ENCODE data around the gene MAPRE3. TPM values are rescaled to one million over a fixed set of nuclear protein-coding genes. Genes with fewer than 3 reads are reported as not detected.

MAPRE3 gene
- total and polyA plus RNA-seq, 3 experiments from 2014 or later: 2.0 to 3.0 (median 2.4) TPM

DNA sequence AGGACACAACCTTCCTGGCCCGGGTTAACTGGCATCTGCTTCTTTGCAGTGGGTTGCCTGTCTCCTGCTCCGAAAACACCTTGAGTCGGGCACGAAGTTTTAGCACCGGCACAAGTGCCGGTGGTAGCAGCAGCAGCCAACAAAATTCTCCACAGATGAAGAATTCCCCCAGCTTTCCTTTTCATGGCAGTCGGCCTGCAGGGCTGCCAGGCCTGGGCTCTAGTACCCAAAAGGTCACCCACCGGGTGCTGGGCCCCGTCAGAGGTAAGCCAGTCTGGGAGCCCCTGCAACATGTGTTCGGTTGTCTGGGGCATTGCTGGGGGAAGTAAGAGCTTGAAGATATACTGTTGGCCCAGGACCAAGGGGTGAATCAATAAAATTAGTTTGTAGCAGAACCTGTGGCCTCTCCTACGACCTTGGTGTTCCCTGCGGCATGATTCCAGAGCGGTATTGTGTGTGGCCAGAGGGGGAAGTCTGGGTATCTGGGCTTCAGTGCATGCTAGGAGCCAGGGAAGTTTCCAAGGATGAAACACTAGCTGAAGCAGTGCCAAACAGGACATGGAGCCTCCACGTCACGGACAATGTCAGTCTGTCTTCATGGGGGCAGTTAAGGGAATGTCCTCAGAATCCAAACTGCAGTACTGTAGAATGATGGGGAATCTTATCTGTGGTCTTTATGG lies 88.8 kb downstream of the MAPRE3 start:
- Mint-ChIP-seq H3K9me3 (no peaks in the 10 kb centered on the region), H3K4me3 (no peak overlapping the region), H3K27me3 (peaks cover 0 to 2% of the 10 kb centered on the region in 2 donors), H3K36me3 (peaks cover 0 to 62% (median 9%) of the 10 kb centered on the region in 3 donors), H3K27ac (peak overlapping the region in 2 of 8 donors; percentile 17 to 42), H3K4me1 (peaks cover 2 to 12% (median 11%) of the 10 kb centered on the region in 3 donors)
- DNase-seq: no peak
- Histone ChIP-seq H3K36me3 (ENCODE audit: insufficient read depth, low read length) (peaks cover 19% of the 10 kb centered on the region), H3K9me3 (ENCODE audit: low read length) (no peaks in the 10 kb centered on the region), H3K4me1 (ENCODE audit: insufficient read depth, low read length) (no peaks in the 10 kb centered on the region), H3K27me3 (ENCODE audit: insufficient read depth, low read length, poor library complexity, severe bottlenecking) (no peaks in the 10 kb centered on the region), H3K27ac (ENCODE audit: low read depth, low read length) (no peak overlapping the region), H3K4me3 (ENCODE audit: low read length) (no peak overlapping the region)
- POLR2A ChIA-PET: no interaction called here
- CTCF ChIA-PET: interaction anchor here (0.6 to 1.6 kb wide), 4 partner anchors 9 to 98 kb away, joined by 3 to 4 read pairs (median 3); partner anchors contain the start of gene OST4

DNA sequence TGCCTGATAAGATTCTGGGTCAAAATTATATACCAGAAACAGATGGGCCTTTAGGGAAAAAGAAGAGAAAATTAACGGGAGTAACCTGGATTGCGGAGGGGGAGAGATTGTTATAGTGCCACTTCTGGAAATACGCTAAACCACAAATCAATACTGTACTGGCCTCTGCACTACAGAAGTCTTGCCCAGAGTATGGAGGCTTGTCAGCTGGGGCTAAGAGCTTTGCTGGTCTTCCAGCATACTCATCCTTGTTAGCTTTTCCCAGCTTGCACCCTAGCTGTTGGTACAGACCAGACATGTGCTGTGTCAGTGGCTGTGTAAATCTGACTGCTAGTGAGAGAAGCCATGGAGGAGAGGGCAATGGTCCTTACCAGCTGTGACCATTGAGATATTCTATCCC lies 89.9 kb downstream of the MAPRE3 start:
- peak overlapping the region in 2 of 8 donors; percentile 29 to 40 for H3K27ac Mint-ChIP-seq
- no peaks in the 10 kb centered on the region for H3K9me3 Mint-ChIP-seq
- Histone ChIP-seq H3K27me3 (ENCODE audit: insufficient read depth, low read length, poor library complexity, severe bottlenecking) (no peaks in the 10 kb centered on the region), H3K27ac (ENCODE audit: low read depth, low read length) (no peak overlapping the region), H3K36me3 (ENCODE audit: insufficient read depth, low read length) (peaks cover 19% of the 10 kb centered on the region), H3K4me3 (ENCODE audit: low read length) (no peak overlapping the region), H3K9me3 (ENCODE audit: low read length) (no peaks in the 10 kb centered on the region), H3K4me1 (ENCODE audit: insufficient read depth, low read length) (no peaks in the 10 kb centered on the region)
- H3K4me1 Mint-ChIP-seq: peaks cover 2 to 13% (median 12%) of the 10 kb centered on the region in 3 donors
- H3K4me3 Mint-ChIP-seq: no peak overlapping the region
- peaks cover 0 to 59% (median 5%) of the 10 kb centered on the region in 3 donors for H3K36me3 Mint-ChIP-seq
- no peak for DNase-seq
- ChIA-PET CTCF (no interaction called here), POLR2A (interaction anchor here (3.1 kb wide), 1 partner anchor 11 kb away, joined by 15 read pairs; the partner anchor contains the start of gene OST4)
- H3K27me3 Mint-ChIP-seq: peaks cover 0 to 2% of the 10 kb centered on the region in 2 donors

DNA sequence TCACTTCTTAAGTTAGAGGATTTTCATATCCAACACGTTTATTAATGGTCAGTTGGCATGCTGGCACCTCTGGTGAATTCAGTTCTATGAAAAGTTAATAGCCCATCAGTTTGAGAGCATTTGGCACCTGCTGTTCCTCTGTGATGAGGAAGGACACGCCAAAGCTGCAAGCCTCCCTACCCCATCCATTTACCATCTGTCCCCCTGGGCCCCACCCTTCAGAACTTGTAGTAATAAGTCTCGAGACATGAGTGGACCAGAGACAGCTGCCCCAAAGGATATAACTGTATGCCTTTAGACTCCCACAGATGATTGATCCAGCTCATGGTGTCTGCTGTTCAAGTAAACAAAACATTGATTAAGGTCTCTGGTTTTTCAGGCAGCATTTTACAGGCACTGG lies 94.7 kb downstream of the MAPRE3 start:
- DNase-seq: no peak
- Histone ChIP-seq H3K36me3 (ENCODE audit: insufficient read depth, low read length) (peaks cover 25% of the 10 kb centered on the region), H3K4me3 (ENCODE audit: low read length) (no peak overlapping the region), H3K27me3 (ENCODE audit: insufficient read depth, low read length, poor library complexity, severe bottlenecking) (no peaks in the 10 kb centered on the region), H3K9me3 (ENCODE audit: low read length) (no peaks in the 10 kb centered on the region), H3K4me1 (ENCODE audit: insufficient read depth, low read length) (peaks cover 10% of the 10 kb centered on the region), H3K27ac (ENCODE audit: low read depth, low read length) (no peak overlapping the region)
- Mint-ChIP-seq H3K27ac (peak overlapping the region in 2 of 8 donors; percentile 47 to 77), H3K9me3 (no peaks in the 10 kb centered on the region), H3K4me3 (peak overlapping the region in 1 of 7 donors; percentile 73), H3K4me1 (peaks cover 29 to 52% (median 49%) of the 10 kb centered on the region in 3 donors), H3K27me3 (no peaks in the 10 kb centered on the region), H3K36me3 (peaks cover 0 to 71% (median 11%) of the 10 kb centered on the region in 3 donors)
- CTCF ChIA-PET: interaction anchor here (0.6 to 1.2 kb wide), 2 partner anchors 13 to 49 kb away, joined by 3 read pairs; no protein-coding TSS in a partner anchor
- POLR2A ChIA-PET: no interaction called here

DNA sequence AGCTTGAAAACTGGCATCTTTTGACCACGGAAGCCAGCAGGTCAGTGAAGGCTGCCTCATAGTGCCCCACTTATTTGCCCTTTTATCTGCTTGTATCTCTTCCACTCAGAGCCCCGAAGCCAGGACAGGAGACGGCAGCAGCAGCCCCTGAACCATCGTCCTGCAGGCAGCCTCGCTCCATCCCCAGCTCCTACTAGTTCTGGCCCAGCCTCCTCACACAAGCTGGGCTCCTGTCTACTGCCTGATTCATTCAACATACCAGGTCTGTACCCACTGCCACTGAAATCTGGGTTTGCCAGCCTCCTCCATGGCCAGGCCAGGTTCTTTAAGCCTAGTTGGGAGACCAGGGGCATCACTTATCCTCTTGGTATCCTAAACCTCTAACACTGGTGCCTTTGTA lies 96.9 kb downstream of the MAPRE3 start:
- POLR2A ChIA-PET: interaction anchor here (0.7 kb wide), 1 partner anchor 13 kb away, joined by 7 read pairs; no protein-coding TSS in a partner anchor

GRCh38 chr2:27069436-27069835 lies 99.0 kb downstream of the MAPRE3 start:
- Mint-ChIP-seq H3K9me3 (no peaks in the 10 kb centered on the region), H3K4me3 (peak overlapping the region; percentile 47 to 98 (median 97)), H3K4me1 (peaks cover 47 to 74% (median 67%) of the 10 kb centered on the region in 3 donors), H3K27ac (peak overlapping the region in 7 of 8 donors; percentile 18 to 99 (median 81)), H3K27me3 (no peaks in the 10 kb centered on the region), H3K36me3 (peaks cover 0 to 55% (median 6%) of the 10 kb centered on the region in 3 donors)
- POLR2A ChIA-PET: interaction anchor here (2.6 kb wide), 1 partner anchor 18 kb away, joined by 58 read pairs; the partner anchor contains the start of gene AGBL5
- Histone ChIP-seq H3K4me1 (ENCODE audit: insufficient read depth, low read length) (peaks cover 24% of the 10 kb centered on the region), H3K4me3 (ENCODE audit: low read length) (no peak overlapping the region), H3K27me3 (ENCODE audit: insufficient read depth, low read length, poor library complexity, severe bottlenecking) (no peaks in the 10 kb centered on the region), H3K36me3 (ENCODE audit: insufficient read depth, low read length) (peaks cover 26% of the 10 kb centered on the region), H3K27ac (ENCODE audit: low read depth, low read length) (no peak overlapping the region), H3K9me3 (ENCODE audit: low read length) (no peaks in the 10 kb centered on the region)
- no peak for DNase-seq
- CTCF ChIA-PET: interaction anchor here (1.6 to 1.8 kb wide), 3 partner anchors 11 to 18 kb away, joined by 3 to 7 read pairs (median 4); partner anchors contain the start of gene AGBL5

More for the DNA sequence above, 96.9 kb downstream of the MAPRE3 start:
- Histone ChIP-seq H3K27ac (ENCODE audit: low read depth, low read length) (no peak overlapping the region), H3K36me3 (ENCODE audit: insufficient read depth, low read length) (peaks cover 31% of the 10 kb centered on the region), H3K4me3 (ENCODE audit: low read length) (no peak overlapping the region), H3K27me3 (ENCODE audit: insufficient read depth, low read length, poor library complexity, severe bottlenecking) (no peaks in the 10 kb centered on the region), H3K9me3 (ENCODE audit: low read length) (no peaks in the 10 kb centered on the region), H3K4me1 (ENCODE audit: insufficient read depth, low read length) (peaks cover 24% of the 10 kb centered on the region)
- H3K36me3 Mint-ChIP-seq: peaks cover 0 to 71% (median 10%) of the 10 kb centered on the region in 3 donors
- no peaks in the 10 kb centered on the region for H3K9me3 Mint-ChIP-seq
- H3K27me3 Mint-ChIP-seq: no peaks in the 10 kb centered on the region
- peak overlapping the region in 3 of 8 donors; percentile 27 to 88 (median 81) for H3K27ac Mint-ChIP-seq
- DNase-seq: no peak
- peaks cover 42 to 68% (median 59%) of the 10 kb centered on the region in 3 donors for H3K4me1 Mint-ChIP-seq
- peak overlapping the region in 1 of 7 donors; percentile 30 for H3K4me3 Mint-ChIP-seq
- CTCF ChIA-PET: interaction anchor here (1.4 kb wide), 1 partner anchor 12 kb away, joined by 6 read pairs; no protein-coding TSS in a partner anchor

DNA sequence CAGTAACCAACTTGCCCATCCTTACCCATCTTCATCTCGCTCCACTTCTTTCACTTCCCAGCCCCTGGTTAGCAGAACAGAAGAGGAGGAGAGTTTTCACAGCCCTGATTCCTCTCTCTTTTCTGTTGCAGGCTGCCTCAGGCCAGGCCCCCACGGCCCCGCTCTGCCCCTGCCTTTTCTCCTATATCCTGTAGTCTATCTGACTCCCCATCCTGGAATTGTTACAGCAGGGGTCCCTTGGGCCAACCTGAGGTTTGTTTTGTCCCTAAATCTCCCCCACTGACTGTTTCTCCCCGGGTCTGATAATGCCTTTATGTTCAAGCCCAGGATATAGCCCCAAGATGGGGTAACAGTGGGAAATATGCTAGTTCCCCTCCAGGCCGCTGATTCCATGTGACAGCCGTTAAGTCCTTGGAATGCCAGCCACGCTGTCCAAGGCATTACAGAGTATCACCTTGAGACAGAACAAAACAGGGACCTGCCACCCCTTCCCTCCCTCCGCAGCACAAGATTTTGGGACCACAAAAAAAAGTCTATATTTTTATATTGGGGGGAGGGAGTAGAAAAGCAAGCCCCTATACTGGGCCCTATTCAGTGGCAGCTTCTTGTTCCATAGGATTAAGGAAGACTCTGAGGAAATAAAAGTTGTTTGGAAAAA lies 99.7 kb downstream of the MAPRE3 start:
- Mint-ChIP-seq H3K27me3 (no peaks in the 10 kb centered on the region), H3K27ac (peak overlapping the region; percentile 79 to 99 (median 98)), H3K36me3 (peaks cover 0 to 52% (median 6%) of the 10 kb centered on the region in 3 donors), H3K4me1 (peaks cover 53 to 81% (median 73%) of the 10 kb centered on the region in 3 donors), H3K9me3 (no peaks in the 10 kb centered on the region), H3K4me3 (peak overlapping the region; percentile 91 to 98 (median 97))
- CTCF ChIA-PET: no interaction called here
- Histone ChIP-seq H3K4me1 (ENCODE audit: insufficient read depth, low read length) (peaks cover 31% of the 10 kb centered on the region), H3K36me3 (ENCODE audit: insufficient read depth, low read length) (peaks cover 26% of the 10 kb centered on the region), H3K27me3 (ENCODE audit: insufficient read depth, low read length, poor library complexity, severe bottlenecking) (no peaks in the 10 kb centered on the region), H3K9me3 (ENCODE audit: low read length) (no peaks in the 10 kb centered on the region), H3K27ac (ENCODE audit: low read depth, low read length) (peak overlapping the region; percentile 96), H3K4me3 (ENCODE audit: low read length) (peak overlapping the region; percentile 82)
- no peak for DNase-seq
- POLR2A ChIA-PET: interaction anchor here (2.6 kb wide), 1 partner anchor 19 kb away, joined by 58 read pairs; the partner anchor contains the start of gene AGBL5

GRCh38 chr2:27070653-27071276 lies 100.3 kb downstream of the MAPRE3 start:
- Histone ChIP-seq H3K27me3 (ENCODE audit: insufficient read depth, low read length, poor library complexity, severe bottlenecking) (no peaks in the 10 kb centered on the region), H3K9me3 (ENCODE audit: low read length) (no peaks in the 10 kb centered on the region), H3K36me3 (ENCODE audit: insufficient read depth, low read length) (peaks cover 26% of the 10 kb centered on the region), H3K4me3 (ENCODE audit: low read length) (peak overlapping the region; percentile 82), H3K27ac (ENCODE audit: low read depth, low read length) (peak overlapping the region; percentile 96), H3K4me1 (ENCODE audit: insufficient read depth, low read length) (peaks cover 37% of the 10 kb centered on the region)
- Mint-ChIP-seq H3K27ac (peak overlapping the region; percentile 88 to 99 (median 98)), H3K9me3 (no peaks in the 10 kb centered on the region), H3K4me3 (peak overlapping the region; percentile 91 to 98 (median 97)), H3K27me3 (no peaks in the 10 kb centered on the region), H3K36me3 (peaks cover 0 to 45% (median 6%) of the 10 kb centered on the region in 3 donors), H3K4me1 (peaks cover 56 to 81% (median 74%) of the 10 kb centered on the region in 3 donors)
- CTCF ChIA-PET: interaction anchor here (1.0 to 1.7 kb wide), 6 partner anchors 8 to 20 kb away, joined by 3 to 11 read pairs (median 4); partner anchors contain the start of genes AGBL5 and KHK
- POLR2A ChIA-PET: interaction anchor here (0.6 to 2.8 kb wide), 12 partner anchors 9 to 702 kb away, joined by 3 to 58 read pairs (median 5); partner anchors contain the start of genes ABHD1, AGBL5, ATRAID and KHK
- no peak for DNase-seq
